ENCODE measurements around the gene CT45A5. TPM values are rescaled to one million over a fixed set of nuclear protein-coding genes. Genes with fewer than 3 reads are reported as not detected.
"Not testable (repeated sequence)": the region's sequence is repeated elsewhere in the genome, so short reads cannot be mapped to it uniquely, and the experiment has no call there.

The CT45A5 gene
- not detected for total RNA-seq

GRCh38 chrX:135785403-135785802 is at the start of gene CT45A5:
TSS of gene CT45A5 (minus strand) at chrX:135785503. CDS start at chrX:135781729, 3,774 bp downstream.
- DNase-seq (ENCODE audit: low spot score): not testable (repeated sequence)

- not testable (repeated sequence) for DNase-seq (ENCODE audit: low spot score)
These were observed 34.6 kb upstream of the CT45A5 start, which contains the start of gene CT45A2 for GRCh38 chrX:135819912-135820311. TSS of gene CT45A2 (minus strand) at chrX:135820012. CDS start at chrX:135816265, 3,747 bp downstream.

GRCh38 chrX:135802687-135803086 is 17.4 kb upstream of the CT45A5 start, which contains the start of gene CT45A6:
TSS of gene CT45A6 (minus strand) at chrX:135802787. CDS start at chrX:135798993, 3,794 bp downstream.
- not testable (repeated sequence) for DNase-seq (ENCODE audit: low spot score)

GRCh38 chrX:135768091-135768490 is 17.2 kb downstream of the CT45A5 start, which contains the start of gene CT45A3:
TSS of gene CT45A3 (minus strand) at chrX:135768191. CDS start at chrX:135764444, 3,747 bp downstream.
- not testable (repeated sequence) for DNase-seq (ENCODE audit: low spot score)

- DNase-seq (ENCODE audit: low spot score): not testable (repeated sequence)
These were observed 40.6 kb downstream of the CT45A5 start for GRCh38 chrX:135744739-135745138.

GRCh38 chrX:135741192-135741715 is 44.0 kb downstream of the CT45A5 start:
- no peak for DNase-seq (ENCODE audit: low spot score)

GRCh38 chrX:135740681-135741149 is 44.6 kb downstream of the CT45A5 start:
- no peak for DNase-seq (ENCODE audit: low spot score)

GRCh38 chrX:135737366-135738071 is 47.8 kb downstream of the CT45A5 start:
- DNase-seq (ENCODE audit: low spot score): no peak

GRCh38 chrX:135734666-135735065 is 50.6 kb downstream of the CT45A5 start:
- DNase-seq (ENCODE audit: low spot score): not testable (repeated sequence)

Other genes with a start within 250 kb of the CT45A5 start
- not detected for gene CT45A1, start 71.9 kb downstream of the CT45A5 start, total RNA-seq
- not detected for gene CT45A3, start 17.3 kb downstream of the CT45A5 start, total RNA-seq
- gene CT45A6, start 17.3 kb upstream of the CT45A5 start, total RNA-seq: not detected
- not detected for gene CT45A2, start 34.5 kb upstream of the CT45A5 start, total RNA-seq
- not detected for gene CT45A7, start 51.8 kb upstream of the CT45A5 start, total RNA-seq
- gene CT45A8, start 69.0 kb upstream of the CT45A5 start, total RNA-seq: not detected
- not detected for gene CT45A9, start 86.3 kb upstream of the CT45A5 start, total RNA-seq
- gene CT45A10, start 107.9 kb upstream of the CT45A5 start, total RNA-seq: not detected
- not detected for gene SAGE1, start 108.2 kb upstream of the CT45A5 start, total RNA-seq
- gene MMGT1, start 188.5 kb upstream of the CT45A5 start, total RNA-seq: 25.0 TPM
- 12.9 TPM for gene SLC9A6, start 199.9 kb upstream of the CT45A5 start, total RNA-seq